CD1c-positive myeloid dendritic cell (primary cell): Measurements from ENCODE around the gene HMX2.

Experiments
- DNase-seq: peaks from one replicate; pipeline ENCODE4 v3.0.0-alpha.2; 2016; ENCODE audit errors: extremely low spot score

HMX2 gene

DNA sequence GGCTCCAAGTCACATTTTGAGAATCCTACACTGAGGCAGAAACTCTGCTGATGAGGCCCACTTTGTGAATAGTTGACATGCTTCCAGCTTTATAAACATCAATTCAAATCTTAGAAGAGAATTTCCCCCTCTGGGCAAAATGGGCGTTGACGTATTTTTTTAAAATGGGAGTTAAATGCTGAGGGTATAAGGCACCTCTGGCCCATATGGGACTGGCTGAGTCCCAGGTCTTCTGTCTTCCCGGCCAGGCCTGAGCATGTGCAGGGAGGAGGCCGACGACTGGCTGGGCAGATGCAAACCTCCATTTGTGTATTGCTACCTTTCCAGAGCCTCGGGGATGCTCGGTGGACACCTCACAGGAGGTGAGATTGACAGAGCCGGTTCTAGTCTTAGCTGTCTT lies 44.0 kb downstream of the HMX2 start:
- DNase-seq, result no peak

DNA sequence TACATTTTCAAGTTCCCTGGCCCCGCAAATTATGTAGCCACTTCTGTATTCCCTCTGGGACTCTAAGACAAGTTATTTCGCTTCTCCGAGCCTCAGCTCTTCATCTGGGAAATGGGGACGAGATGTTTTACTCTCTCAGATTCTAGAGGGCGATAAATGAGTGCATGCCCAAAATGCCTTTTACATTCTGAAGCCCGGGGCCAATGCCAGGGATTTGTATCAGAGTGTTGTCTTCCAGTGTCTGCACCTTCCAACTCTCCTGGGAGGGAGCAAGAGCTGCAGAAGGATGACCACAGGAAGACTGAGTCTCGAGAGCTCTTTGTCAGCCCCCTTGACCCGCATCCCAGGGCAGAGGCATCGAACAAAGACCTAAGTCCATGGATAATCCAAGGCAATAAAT lies 46.1 kb downstream of the HMX2 start:
- DNase-seq, result no peak
